OCI-LY7 (cell line): Measurements from ENCODE around the gene SEMA4B.

Source experiments
- CTCF ChIP-seq: fragments of 200-600 bp; sonication (generic); conservative IDR thresholded peaks from 2 replicates; pipeline ENCODE4 v1.5.1; 2014; ENCODE audit warnings: mild to moderate bottlenecking, antibody characterized with exemption, low read length, moderate library complexity, mixed read lengths
- EZH2phosphoT487 ChIP-seq: fragments of 200-600 bp; sonication (generic); IDR thresholded peaks from 2 replicates; pipeline ENCODE4 v1.6.1; 2018; ENCODE audit warnings: low read depth, borderline replicate concordance, mild to moderate bottlenecking, mixed run types, antibody characterized with exemption, low read length, moderate library complexity, mixed read lengths

GRCh38 chr15:90173372-90173771, 27.8 kb upstream of the SEMA4B start:
- TF ChIP-seq CTCF (no peak), EZH2phosphoT487 (no peak)
